ENCODE data around the gene UBE2R2.
A peak's percentile ranks its signal among the peaks of the same experiment; 100 is the strongest.

The UBE2R2 gene

DNA sequence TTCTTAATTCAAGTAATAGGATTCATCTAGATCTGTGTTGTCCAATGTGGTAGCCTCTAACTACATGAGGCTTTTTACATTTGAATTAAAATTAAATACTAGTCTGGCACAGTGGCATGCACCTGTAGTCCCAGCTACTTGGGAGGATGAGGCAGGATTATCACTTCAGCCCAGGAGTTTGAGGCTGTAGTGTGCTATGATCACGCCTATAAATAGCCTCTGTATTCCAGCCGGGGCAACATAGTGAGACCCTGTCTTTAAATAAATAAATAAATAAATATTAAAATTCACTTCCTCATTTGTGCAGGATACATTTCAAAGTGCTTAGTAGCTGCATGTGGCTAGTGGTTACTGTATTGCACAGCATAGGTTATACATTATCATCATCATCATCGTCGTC, 91.8 kb downstream of the UBE2R2 start:
- no peak overlapping the region for H3K4me3 ChIP-seq (ENCODE audit: low read depth, low read length)
- no peak for TF ChIP-seq CTCF (IDR thresholded peaks at IDR 0.05; ENCODE audit: low read depth, low read length, missing control alignments)
- DNase-seq (ENCODE audit: low read depth), result no peak

DNA sequence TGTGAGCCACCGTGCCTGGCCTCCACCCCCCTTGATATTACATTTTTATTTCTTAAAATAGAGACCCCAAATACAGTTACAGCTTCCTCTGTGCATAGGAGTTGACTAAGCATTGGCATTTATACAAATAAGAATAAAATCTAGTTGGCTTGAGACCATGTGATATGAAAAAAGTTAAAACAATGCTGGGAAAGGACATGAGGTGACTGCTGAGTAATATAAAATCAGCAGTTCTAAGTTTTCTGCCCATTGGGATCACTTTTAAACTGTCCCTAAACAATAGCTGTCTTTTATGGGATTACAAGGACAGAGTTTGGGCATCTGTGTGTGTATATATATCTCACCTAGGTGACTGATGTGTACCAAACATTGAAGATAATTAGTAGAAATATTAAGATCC, 96.6 kb downstream of the UBE2R2 start:
- no peak for DNase-seq (ENCODE audit: low read depth)
- TF ChIP-seq CTCF (IDR thresholded peaks at IDR 0.05; ENCODE audit: low read depth, low read length, missing control alignments), result no peak
- no peak overlapping the region for H3K4me3 ChIP-seq (ENCODE audit: low read depth, low read length)

DNA sequence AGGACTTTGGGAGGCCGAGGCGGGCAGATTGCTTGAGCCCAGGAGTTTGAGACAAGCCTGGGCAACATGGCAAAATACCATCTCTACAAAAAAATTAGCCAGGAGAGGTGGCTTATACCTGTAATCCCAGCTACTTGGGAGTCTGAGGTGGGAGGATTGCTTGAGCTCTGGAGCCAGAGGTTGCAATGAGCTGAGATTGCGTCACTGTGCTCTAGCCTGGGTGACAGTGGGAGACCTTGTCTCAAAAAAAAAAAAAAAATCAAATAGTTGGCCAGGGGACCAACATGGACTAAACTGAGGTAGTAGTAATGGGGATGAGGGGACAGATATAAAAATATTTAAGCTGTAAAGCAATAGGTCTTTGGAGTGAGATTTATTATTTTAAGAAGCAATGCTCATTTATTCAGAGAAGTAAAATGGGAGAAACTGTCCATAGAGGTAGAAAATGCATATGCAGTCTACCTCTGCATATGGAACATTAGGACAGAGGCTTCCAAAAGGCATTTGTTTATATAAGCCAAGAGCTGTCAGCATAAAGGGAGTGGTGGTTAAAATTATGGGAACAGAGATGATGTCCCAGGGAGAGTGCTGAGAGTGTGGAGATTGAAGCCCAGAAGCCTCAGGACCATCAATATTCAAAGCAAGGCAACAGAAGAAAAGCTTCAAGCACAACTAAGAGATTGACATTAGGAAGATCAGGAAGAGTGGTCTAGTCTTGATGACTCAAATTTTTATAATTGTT, 98.1 kb downstream of the UBE2R2 start:
- DNase-seq (ENCODE audit: low read depth), result no peak
- no peak for TF ChIP-seq CTCF (IDR thresholded peaks at IDR 0.05; ENCODE audit: low read depth, low read length, missing control alignments)
- H3K4me3 ChIP-seq (ENCODE audit: low read depth, low read length), result no peak overlapping the region

GRCh38 chr9:33917036-33917435, 100.1 kb downstream of the UBE2R2 start:
- no peak overlapping the region for H3K4me3 ChIP-seq (ENCODE audit: low read depth, low read length)
- no peak for DNase-seq (ENCODE audit: low read depth)
- no peak for TF ChIP-seq CTCF (IDR thresholded peaks at IDR 0.05; ENCODE audit: low read depth, low read length, missing control alignments)

DNA sequence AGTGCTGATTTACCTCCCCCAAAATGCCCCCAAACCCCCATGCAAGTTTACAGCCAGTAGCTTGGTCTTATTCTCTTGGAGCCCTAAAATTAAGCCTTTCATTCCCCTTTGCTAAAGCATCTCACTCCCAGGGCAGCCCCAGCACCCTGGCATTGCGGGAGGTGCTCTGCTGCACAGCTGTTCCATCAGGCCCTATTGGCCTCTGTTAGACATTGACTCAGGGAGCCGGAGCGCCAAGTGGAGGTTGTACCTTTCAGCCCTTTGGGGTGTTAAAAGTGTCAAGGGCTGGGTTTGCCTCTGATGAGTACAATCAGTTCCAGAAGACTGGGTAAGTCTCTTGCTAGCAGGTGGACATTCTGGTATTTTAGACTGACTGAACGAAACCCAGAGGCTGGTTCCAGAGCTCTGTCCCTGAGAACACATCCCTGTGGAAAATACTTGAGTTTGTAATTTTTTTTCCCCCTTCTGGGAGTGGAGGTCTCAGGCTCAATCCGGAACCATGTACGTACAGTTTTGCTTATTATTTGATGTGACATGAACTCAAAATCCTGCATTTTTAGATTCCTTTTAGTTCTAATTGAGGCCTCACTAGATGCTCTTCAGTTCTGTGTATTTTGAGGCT, 102.4 kb downstream of the UBE2R2 start:
- TF ChIP-seq CTCF (IDR thresholded peaks at IDR 0.05; ENCODE audit: low read depth, low read length, missing control alignments), result no peak
- DNase-seq (ENCODE audit: low read depth), result no peak

DNA sequence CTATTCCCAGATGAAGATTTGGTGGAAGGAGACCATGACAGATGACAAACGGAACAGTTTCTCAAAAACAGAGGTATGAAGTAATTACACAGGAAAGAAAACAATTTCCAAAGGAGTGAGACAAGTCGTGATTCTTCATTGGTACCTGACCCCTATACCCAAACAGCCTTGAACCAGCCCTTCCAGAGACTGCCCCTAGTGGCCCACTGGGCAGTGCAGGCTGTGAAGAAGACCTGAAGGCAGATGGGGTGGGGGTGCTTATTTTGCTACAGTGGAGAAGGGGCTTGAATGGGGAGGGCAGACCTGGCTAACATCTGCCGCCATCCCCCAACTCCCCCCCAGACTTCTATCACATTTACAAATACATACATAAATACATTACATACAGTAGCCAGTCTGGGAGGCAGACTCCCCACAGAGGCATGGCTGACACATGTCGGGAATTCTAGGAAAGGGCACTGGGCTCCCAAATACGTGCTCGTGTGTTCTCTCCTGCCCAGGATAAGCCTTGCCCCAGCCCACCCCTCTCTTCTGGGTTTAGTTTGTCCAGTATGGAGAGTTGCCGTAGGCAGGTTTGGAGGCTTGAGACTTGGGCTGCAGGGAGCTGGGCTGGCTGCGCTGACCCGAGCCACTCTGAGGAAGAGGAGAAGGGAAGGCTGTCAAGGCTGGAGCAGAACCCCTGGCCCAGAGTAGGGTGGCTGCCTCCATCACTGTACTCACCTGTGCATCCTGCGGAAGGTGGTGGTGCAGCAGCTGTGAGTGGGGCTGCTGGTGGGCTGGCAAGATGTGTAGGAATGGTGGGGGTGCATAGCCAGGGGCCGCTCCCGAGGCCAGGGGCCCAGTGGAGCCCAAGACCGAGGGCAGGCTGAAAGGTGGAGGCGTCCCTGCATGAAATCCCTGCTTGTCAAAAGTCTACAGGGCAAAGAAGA, 105.3 kb downstream of the UBE2R2 start:
- TF ChIP-seq CTCF (IDR thresholded peaks at IDR 0.05; ENCODE audit: low read depth, low read length, missing control alignments), result peak; percentile 85
- DNase-seq (ENCODE audit: low read depth), result no peak
- H3K4me3 ChIP-seq (ENCODE audit: low read depth, low read length), result no peak overlapping the region

More for the DNA sequence above, 102.4 kb downstream of the UBE2R2 start:
- no peak overlapping the region for H3K4me3 ChIP-seq (ENCODE audit: low read depth, low read length)

All from GM12864 (cell line).